NB4 (cell line): ENCODE data around the gene UBAP1L.

Source experiments
- DNase-seq: peaks from one replicate; pipeline ENCODE4 v3.0.0; 2010; ENCODE audit warnings: low read depth
- H3K4me3 ChIP-seq: one replicate; pipeline ENCODE4 v1.5.1; 2011; ENCODE audit warnings: mild to moderate bottlenecking, low read depth, low read length, moderate library complexity
- CTCF ChIP-seq: IDR thresholded peaks from one replicate; pipeline ENCODE4 v1.5.1; 2012; ENCODE audit warnings: low read depth, low read length
- MAX ChIP-seq: IDR thresholded peaks from 2 replicates; pipeline ENCODE4 v1.6.1; 2011; ENCODE audit warnings: low read depth, low read length
- MYC ChIP-seq: IDR thresholded peaks from 2 replicates; pipeline ENCODE4 v1.6.1; 2011; ENCODE audit warnings: low read depth, low read length
- POLR2A ChIP-seq: IDR thresholded peaks from 2 replicates; pipeline ENCODE4 v1.6.1; 2011; ENCODE audit warnings: mild to moderate bottlenecking; ENCODE audit not compliant: insufficient read length; ENCODE audit errors: extremely low read depth

Gene UBAP1L

GRCh38 chr15:65066635-65067316 is 48.2 kb downstream of the UBAP1L start:
- TF ChIP-seq CTCF (no peak), POLR2A (no peak)
- H3K4me3 ChIP-seq = no peak overlapping the region
- no peak for DNase-seq

- TF ChIP-seq MAX (no peak), CTCF (no peak), MYC (no peak), POLR2A (no peak)
- H3K4me3 ChIP-seq = no peak overlapping the region
- DNase-seq = no peak
Observed at GRCh38 chr15:65066001-65066634, 48.9 kb downstream of the UBAP1L start.

- DNase-seq = no peak
- no peak for TF ChIP-seq CTCF
- TF ChIP-seq MYC = no peak
- no peak for TF ChIP-seq POLR2A
- H3K4me3 ChIP-seq = no peak overlapping the region
Observed at GRCh38 chr15:65062726-65063125, 52.3 kb downstream of the UBAP1L start.

- no peak overlapping the region for H3K4me3 ChIP-seq
- no peak for DNase-seq
- TF ChIP-seq CTCF (no peak), POLR2A (no peak), MYC (no peak), MAX (no peak)
Observed at GRCh38 chr15:65062061-65062460, 52.9 kb downstream of the UBAP1L start.

- DNase-seq = no peak
- TF ChIP-seq MYC (no peak), POLR2A (no peak), MAX (no peak), CTCF (no peak)
- H3K4me3 ChIP-seq = no peak overlapping the region
Observed at GRCh38 chr15:65060641-65061397, 54.2 kb downstream of the UBAP1L start.
